ENCODE measurements around the gene ANKRD33B. TPM values are rescaled to one million over a fixed set of nuclear protein-coding genes. Genes with fewer than 3 reads are reported as not detected.
"Not testable (repeated sequence)": the region's sequence is repeated elsewhere in the genome, so short reads cannot be mapped to it uniquely, and the experiment has no call there.

ANKRD33B gene
- 2.4 and 3.4 TPM in 2 replicates for polyA plus RNA-seq (2011; rRNA removed)
- 9.7 and 9.8 TPM in 2 replicates for polyA minus RNA-seq (2011; rRNA and poly(A)+ RNA removed)

GRCh38 chr5:10563945-10564837 lies at the start of gene ANKRD33B:
ANKRD33B (plus strand) TSS chr5:10564070; CDS start chr5:10564468, 398 bp downstream.
- DNase-seq (ENCODE audit: low read depth): no peak
- H3K27me3 ChIP-seq (ENCODE audit: control insufficient read depth, insufficient read depth, low read length): no peaks in the 10 kb centered on the region
- ChIA-PET CTCF (interaction anchor here (1.4 kb wide), 1 partner anchor 64 kb away, joined by 4 read pairs; no protein-coding TSS in a partner anchor), POLR2A (interaction anchor here (0.6 kb wide), 1 partner anchor 49 kb away, joined by 14 read pairs; no protein-coding TSS in a partner anchor)
- TF ChIP-seq CTCF (IDR thresholded peaks at IDR 0.05; ENCODE audit: insufficient read depth, low read depth, low read length): no peak
- H3K4me3 ChIP-seq (ENCODE audit: low read depth, low read length): peak within 1 kb of the TSS; percentile 95
- H3K36me3 ChIP-seq (ENCODE audit: control insufficient read depth, insufficient read depth, low read length): no peaks in the 10 kb centered on the region

GRCh38 chr5:10514572-10514971 lies 49.3 kb upstream of the ANKRD33B start:
- CTCF ChIA-PET; H3K4me3 ChIP-seq (ENCODE audit: low read depth, low read length); DNase-seq (ENCODE audit: low read depth); H3K27me3 ChIP-seq (ENCODE audit: control insufficient read depth, insufficient read depth, low read length); H3K36me3 ChIP-seq (ENCODE audit: control insufficient read depth, insufficient read depth, low read length); POLR2A ChIA-PET: not testable (repeated sequence)

GRCh38 chr5:10515492-10515891 lies 48.4 kb upstream of the ANKRD33B start:
- H3K4me3 ChIP-seq (ENCODE audit: low read depth, low read length): no peak overlapping the region
- CTCF ChIA-PET: interaction anchor here (1.3 kb wide), 1 partner anchor 112 kb away, joined by 4 read pairs; no protein-coding TSS in a partner anchor
- no peak for DNase-seq (ENCODE audit: low read depth)
- H3K36me3 ChIP-seq (ENCODE audit: control insufficient read depth, insufficient read depth, low read length): no peaks in the 10 kb centered on the region
- POLR2A ChIA-PET: interaction anchor here (0.5 kb wide), 1 partner anchor 49 kb away, joined by 14 read pairs; no protein-coding TSS in a partner anchor
- no peak for TF ChIP-seq CTCF (IDR thresholded peaks at IDR 0.05; ENCODE audit: insufficient read depth, low read depth, low read length)
- H3K27me3 ChIP-seq (ENCODE audit: control insufficient read depth, insufficient read depth, low read length): no peaks in the 10 kb centered on the region

- ChIA-PET POLR2A (no interaction called here), CTCF (no interaction called here)
- H3K36me3 ChIP-seq (ENCODE audit: control insufficient read depth, insufficient read depth, low read length): no peaks in the 10 kb centered on the region
- DNase-seq (ENCODE audit: low read depth): no peak
- H3K4me3 ChIP-seq (ENCODE audit: low read depth, low read length): no peak overlapping the region
- TF ChIP-seq CTCF (IDR thresholded peaks at IDR 0.05; ENCODE audit: insufficient read depth, low read depth, low read length): no peak
- H3K27me3 ChIP-seq (ENCODE audit: control insufficient read depth, insufficient read depth, low read length): no peaks in the 10 kb centered on the region
These were observed 45.5 kb upstream of the ANKRD33B start for GRCh38 chr5:10518347-10518746.

- CTCF ChIA-PET: interaction anchor here (1.0 kb wide), 1 partner anchor 29 kb away, joined by 3 read pairs; no protein-coding TSS in a partner anchor
- Histone ChIP-seq H3K27me3 (ENCODE audit: control insufficient read depth, insufficient read depth, low read length) (no peaks in the 10 kb centered on the region), H3K36me3 (ENCODE audit: control insufficient read depth, insufficient read depth, low read length) (no peaks in the 10 kb centered on the region), H3K4me3 (ENCODE audit: low read depth, low read length) (no peak overlapping the region)
- POLR2A ChIA-PET: no interaction called here
- no peak for DNase-seq (ENCODE audit: low read depth)
- no peak for TF ChIP-seq CTCF (IDR thresholded peaks at IDR 0.05; ENCODE audit: insufficient read depth, low read depth, low read length)
These were observed 44.1 kb upstream of the ANKRD33B start for GRCh38 chr5:10519729-10520128.
